ENCODE results near the gene TLE1.
"Not testable (repeated sequence)": the region's sequence is repeated elsewhere in the genome, so short reads cannot be mapped to it uniquely, and the experiment has no call there.

Gene TLE1

GRCh38 chr9:81597419-81598122, 91.8 kb downstream of the TLE1 start:
- no peak for DNase-seq

DNA sequence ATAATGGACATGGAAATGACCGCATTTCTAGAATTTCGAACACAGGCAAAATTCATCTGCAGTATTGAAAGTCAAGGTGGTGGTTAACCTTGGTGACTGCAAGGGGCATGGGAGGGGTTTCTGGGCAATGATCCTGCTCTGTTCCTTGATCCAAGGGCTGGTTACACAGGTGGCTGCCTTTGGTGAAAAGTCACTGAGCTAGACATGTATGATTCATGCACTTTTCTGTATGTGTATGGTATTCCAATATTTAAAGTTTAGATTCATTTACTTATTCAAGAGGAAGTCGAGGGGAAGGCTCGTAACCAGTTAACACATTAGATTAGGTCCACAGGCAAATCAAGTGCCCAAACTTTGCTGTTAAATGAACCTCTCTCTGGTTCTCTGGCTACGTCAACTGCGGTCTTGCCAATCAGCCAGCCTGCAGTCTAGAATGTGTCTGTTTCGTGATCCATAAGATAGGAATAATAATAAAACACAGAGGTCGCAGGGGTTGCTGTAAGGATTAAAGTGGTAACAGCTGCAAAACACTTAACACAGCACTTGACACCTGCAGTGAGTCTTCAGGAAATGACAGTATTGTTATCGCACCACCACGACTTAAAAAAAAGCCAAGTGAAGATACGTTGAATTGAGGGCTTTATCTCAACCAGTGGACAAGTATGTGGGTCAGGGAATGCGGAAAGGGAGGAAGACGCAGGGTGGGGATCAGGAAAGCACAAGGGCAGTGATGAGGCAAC, 92.5 kb downstream of the TLE1 start:
- DNase-seq, result no peak

GRCh38 chr9:81595887-81596543, 93.3 kb downstream of the TLE1 start:
- DNase-seq, result no peak

DNA sequence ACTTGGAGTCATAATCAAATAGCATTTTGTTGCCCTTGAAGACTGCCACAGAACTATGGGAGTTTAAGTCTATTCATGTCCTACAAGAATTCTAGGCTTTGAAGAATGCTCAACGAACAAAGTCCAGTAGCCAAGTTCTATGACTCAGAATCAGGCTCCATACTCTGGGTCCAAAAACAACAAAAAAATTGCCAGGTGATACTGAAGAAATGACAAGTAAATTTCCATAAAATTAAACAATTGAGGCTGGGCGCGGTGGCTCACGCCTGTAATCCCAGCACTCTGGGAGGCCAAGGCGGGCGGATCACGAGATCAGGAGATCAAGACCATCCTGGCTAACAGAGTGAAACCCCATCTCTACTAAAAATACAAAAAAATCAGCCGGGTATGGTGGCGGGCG, 94.1 kb downstream of the TLE1 start:
- DNase-seq, result not testable (repeated sequence)

DNA sequence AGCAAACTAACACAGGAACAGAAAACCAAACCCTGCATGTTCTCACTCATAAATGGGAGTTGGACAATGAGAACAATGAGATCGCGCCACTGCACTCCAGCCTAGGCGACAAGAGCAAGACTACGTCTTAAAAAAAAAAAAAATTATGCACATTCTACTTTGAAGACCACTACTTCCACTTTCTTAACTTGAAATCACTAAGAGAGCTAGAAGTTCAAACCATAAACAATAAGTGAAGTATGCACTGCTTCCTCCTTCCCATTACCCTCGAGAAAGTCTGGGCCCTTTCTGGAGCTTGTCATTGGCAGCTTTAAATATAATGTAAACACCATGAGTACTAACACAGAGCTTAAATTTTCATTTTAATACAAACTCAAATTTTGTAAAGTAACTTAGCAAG, 94.9 kb downstream of the TLE1 start:
- DNase-seq, result no peak

DNA sequence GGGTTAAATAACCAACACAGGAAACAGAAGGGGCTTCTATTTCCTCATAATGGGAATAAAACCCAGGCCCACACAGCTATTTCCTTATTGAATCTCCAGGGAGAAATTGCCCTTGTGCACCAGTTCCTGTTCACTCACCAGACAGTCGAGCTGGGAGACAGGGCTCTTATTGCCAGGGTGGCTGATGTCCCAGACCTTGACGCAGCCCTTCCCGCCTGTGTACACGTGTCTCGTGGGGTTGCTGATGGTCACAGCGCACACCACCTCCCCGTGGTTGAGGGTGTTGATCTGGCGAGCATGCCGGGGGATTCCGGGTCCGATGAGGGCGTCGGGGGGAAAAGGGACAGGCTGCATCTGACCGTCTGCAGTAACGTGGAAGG, 96.5 kb downstream of the TLE1 start:
- DNase-seq, result no peak

DNA sequence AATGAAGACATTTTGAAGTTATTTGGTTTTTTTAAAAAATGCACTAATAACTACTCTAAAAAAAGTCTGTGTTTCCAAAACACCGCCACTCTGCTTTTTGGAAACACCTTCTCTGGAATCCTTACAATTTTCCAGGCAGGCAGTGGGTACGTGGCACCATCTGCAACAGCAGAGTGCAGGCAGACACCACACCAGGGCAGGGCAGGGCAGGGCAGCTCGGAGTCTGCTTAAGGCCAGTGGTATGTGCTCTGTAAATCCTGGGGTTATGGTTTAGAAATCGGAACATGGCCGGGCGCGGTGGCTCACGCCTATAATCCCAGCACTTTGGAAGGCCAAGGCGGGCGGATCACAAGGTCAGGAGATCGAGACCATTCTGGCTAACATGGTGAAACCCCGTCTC, 97.6 kb downstream of the TLE1 start:
- no peak for DNase-seq

GRCh38 chr9:81590688-81591087, 98.7 kb downstream of the TLE1 start:
- DNase-seq, result no peak

DNA sequence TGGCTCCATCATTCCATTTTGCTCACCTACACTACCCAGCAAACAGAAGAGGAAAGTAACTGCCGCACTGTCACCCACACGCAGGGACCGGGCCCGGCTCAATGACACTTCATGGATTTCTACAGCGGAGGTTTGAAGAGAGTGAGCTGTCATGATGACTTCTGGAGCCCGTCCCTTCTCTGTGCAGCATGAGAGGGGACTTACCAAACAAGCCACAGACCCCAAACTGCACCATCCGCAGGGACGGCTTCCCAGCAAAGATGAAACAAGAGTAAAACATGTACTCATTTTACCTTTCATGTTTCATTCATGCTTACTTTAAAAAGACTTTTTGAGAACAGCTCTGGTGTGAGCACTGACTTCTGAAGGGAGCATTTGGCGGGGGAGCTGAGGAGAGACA, 99.5 kb downstream of the TLE1 start:
- no peak for DNase-seq

DNA sequence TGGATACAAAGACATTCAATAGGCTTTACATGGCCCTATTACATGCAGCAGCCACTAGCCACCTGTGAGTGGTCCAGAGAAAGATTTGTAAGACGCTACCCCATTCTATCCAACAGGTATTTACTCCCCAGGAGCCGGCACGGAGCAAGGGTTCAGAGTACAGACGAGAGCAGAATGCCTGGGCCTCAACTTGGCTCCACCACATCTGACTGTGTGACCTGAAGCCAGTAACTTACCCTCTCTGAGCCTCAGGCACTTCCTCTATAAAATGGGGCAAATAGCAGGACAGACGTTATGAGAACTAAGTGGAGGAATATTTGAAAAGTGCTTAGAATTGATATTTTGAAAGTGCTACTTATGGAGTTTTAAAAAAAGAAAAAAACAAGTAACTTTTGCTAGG, 100.0 kb downstream of the TLE1 start:
- DNase-seq, result no peak

- no peak for DNase-seq
These were observed 101.0 kb downstream of the TLE1 start for GRCh38 chr9:81588148-81588871.

DNA sequence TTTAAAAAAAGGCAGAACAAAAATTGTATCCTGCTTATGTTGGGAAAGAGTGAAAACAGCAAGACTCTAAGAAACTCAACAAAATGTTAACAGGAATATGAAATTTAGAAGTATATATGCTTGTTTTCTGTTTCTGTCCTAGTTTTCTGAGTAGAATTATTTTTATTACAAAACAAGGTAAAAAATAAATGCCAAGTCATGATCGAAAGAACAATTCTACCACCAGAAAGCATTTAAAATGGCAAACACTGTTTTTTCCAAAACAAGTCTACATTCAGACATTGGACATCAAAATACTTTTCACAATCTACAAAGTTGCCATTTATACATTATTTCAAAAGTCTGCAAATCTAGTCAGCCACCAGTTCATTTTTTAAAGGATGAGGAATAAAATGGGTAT, 102.6 kb downstream of the TLE1 start:
- DNase-seq, result no peak

GRCh38 chr9:81585191-81585763, 104.1 kb downstream of the TLE1 start:
- no peak for DNase-seq

GRCh38 chr9:81584099-81584498, 105.2 kb downstream of the TLE1 start:
- no peak for DNase-seq

GRCh38 chr9:81581986-81582385, 107.4 kb downstream of the TLE1 start:
- DNase-seq, result no peak

GRCh38 chr9:81579381-81579780, 110.0 kb downstream of the TLE1 start:
- no peak for DNase-seq

DNA sequence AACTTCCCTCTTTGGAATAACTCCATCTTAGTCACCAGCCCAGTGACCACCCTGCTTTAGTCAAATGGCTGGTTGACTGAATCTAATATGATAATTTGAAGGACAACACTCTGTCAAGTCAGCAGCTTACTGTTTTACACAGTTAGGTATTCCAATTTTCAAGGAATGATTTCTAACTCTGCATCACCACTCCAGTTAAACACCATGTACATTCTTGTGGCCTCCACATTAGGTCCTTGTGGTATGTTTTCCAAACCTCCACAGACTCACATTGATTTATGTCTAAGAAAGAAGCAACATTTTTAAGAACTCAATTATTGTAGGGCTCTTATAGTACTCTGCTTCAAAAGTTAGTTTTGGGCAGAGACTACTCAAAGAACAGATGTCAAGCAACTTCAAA, 110.7 kb downstream of the TLE1 start:
- DNase-seq, result no peak

DNA sequence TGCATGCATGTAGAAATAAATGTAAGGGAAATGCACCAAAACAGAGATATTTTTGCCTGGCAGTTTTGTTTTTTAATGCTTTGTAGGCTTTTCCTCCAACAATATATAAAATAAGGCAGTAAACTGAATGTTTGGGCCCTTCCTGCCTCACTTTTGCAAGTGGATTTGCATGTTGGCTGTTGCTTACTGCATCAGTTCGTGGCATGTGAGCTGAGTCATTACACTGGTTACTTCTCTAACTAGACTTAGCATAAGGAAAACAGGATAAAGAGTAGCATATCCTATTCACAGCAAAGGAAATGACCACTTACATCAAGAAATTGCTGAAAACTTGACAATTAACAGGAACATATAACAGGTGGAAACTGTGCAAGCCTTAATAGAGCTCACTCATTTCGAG, 113.4 kb downstream of the TLE1 start:
- DNase-seq, result no peak

- no peak for DNase-seq
These were observed 114.9 kb downstream of the TLE1 start for GRCh38 chr9:81574405-81574804.

DNA sequence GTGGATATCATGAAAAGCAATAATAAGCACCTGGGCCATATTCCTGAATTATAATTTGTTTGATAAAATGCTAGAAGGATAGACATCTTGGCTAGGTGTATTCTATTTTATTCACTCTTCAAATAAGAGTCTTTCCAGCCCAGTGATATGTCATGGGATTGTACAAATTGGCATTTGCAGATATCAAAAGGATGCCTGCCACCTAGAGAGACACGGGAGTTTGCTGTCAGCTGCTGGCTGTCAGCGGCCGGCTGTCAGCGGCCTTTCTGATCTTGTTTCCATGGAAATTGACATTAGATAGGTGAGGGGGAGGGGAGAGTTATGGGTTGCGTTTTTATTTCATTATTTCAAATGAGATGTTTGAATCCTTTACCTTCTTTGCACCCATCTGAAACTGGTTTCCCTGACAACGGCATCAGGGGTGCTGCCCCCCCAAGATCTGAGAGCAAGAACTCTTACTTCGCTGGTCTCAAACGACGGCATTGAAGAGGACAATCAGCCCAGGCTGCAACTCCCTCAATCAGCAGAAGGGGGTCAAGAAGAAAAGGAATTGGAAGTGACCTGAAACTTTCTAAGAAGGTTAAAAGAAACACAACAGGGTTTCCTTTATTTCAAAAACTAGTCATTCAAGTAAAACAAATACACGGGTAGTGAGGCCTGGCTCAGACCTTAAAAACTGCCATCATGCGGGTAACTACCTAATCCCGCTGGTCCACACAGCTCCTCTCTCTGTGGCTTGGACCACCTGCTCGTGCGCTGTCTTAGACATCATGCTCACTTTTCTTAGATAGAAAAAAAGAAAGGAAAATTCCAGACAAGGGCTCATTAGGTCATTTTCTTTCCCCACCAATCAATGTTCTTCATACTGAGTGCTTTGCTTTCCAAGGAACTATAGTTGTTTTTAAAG, 115.7 kb downstream of the TLE1 start:
- no peak for DNase-seq

DNA sequence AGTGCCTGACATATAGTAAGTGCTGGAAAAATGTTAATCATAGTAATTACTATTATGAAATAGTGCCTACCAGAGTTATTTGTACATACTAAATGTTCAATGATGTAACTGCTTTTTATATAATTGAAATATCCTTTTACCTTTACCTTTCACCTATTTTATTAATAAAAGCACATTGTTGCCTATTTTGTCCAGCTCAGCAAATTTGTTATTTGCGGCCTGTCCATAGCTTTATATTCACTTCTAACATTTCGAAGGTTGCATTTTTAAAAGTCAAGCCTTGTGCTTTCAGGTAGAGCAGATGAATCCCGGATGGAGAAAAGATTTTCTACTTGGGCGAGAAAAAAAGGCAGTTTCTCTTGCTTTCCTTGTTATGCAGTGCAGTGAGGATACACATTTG, 119.3 kb downstream of the TLE1 start:
- no peak for DNase-seq

DNA sequence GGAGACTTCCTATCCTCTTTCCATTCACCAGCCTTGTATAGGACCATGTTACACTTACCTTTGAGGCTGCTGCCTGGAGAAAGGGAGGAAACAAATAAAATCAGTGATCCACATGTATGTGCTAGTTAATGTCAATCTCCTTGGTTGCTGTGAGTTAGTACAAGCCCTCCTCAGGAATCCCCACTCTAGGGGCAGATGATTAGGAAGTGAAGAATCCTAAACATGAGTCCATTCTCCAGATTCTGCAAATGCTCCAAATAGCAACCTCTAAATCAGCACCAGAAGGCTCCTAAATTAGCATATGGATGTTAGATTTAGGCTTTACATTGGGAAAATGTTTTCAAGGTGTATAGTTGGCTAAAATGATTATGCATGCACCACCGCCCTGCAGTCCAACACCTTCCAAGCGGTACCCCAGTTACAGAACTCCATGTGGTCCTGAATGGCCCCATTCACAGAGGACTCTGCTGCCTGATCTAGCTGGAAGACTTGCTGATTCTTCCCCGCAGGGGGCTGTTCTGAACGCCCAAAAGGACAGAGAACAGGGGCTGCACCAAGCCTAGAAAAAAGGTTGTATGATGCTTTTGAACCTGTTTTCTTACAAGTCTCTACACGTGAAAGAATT, 123.2 kb downstream of the TLE1 start:
- no peak for DNase-seq

Data from activated CD4-positive, alpha-beta T cell treated with anti-CD3 and anti-CD28 coated beads, Interleukin-2, amount 50 U/mL, for 4 hours (primary cell).